OCI-LY7 (cell line): ENCODE data around the gene TTLL5. TPM values are rescaled to one million over a fixed set of nuclear protein-coding genes. Genes with fewer than 3 reads are reported as not detected.
A peak's percentile ranks its signal among the peaks of the same experiment; 100 is the strongest.

Experiments used
- BruUV-seq: library from RNA; stranded (reverse); fragments of 400-500 nt; replicated peaks from 2 replicates; lab custom pipeline; 2021; lab: Mats Ljungman, UMichigan
- CTCF ChIA-PET: fragments of 300-600 bp; sonication (Branson Sonifier 250); formaldehyde crosslinking; loops from one replicate; lab custom pipeline; 2022; ENCODE audit warnings: antibody characterized with exemption; ENCODE audit not compliant: unreplicated experiment; lab: Charles Lee
- POLR2A ChIA-PET: fragments of 300-600 bp; sonication (Branson Sonifier 250); formaldehyde crosslinking; loops from one replicate; lab custom pipeline; 2022; ENCODE audit warnings: antibody characterized with exemption; lab: Charles Lee
- DNase-seq: peaks from one replicate; pipeline ENCODE4 v3.0.0-alpha.2; 2015; ENCODE audit warnings: low spot score
- H2AFZ ChIP-seq: fragments of 200-600 bp; sonication (generic), shearing (Covaris generic); 2 replicates; pipeline ENCODE4 v1.6.1; 2014; ENCODE audit warnings: mild to moderate bottlenecking, antibody characterized with exemption, low read length, moderate library complexity
- H3K27ac ChIP-seq: fragments of 200-600 bp; sonication (generic); 2 replicates; pipeline ENCODE4 v1.5.1; 2014; ENCODE audit warnings: mixed run types, low read depth, mild to moderate bottlenecking, moderate library complexity, low read length, inconsistent platforms; ENCODE audit not compliant: poor library complexity, severe bottlenecking
- H3K36me3 ChIP-seq: fragments of 200-600 bp; sonication (generic); 2 replicates; pipeline ENCODE4 v1.6.1; 2014; ENCODE audit warnings: mild to moderate bottlenecking, antibody characterized with exemption, low read length, moderate library complexity, mixed read lengths; ENCODE audit not compliant: insufficient read depth
- H3K4me1 ChIP-seq: fragments of 200-600 bp; sonication (generic); 2 replicates; pipeline ENCODE4 v1.5.1; 2014; ENCODE audit warnings: mild to moderate bottlenecking, low read length; ENCODE audit not compliant: insufficient read depth, poor library complexity, severe bottlenecking
- H3K4me2 ChIP-seq: fragments of 200-600 bp; sonication (generic); 2 replicates; pipeline ENCODE4 v1.6.1; 2014; ENCODE audit warnings: mild to moderate bottlenecking, low read length
- H3K4me3 ChIP-seq: fragments of 200-600 bp; sonication (generic); 2 replicates; pipeline ENCODE4 v1.5.1; 2014; ENCODE audit warnings: mild to moderate bottlenecking, low read depth, low read length; ENCODE audit not compliant: poor library complexity, severe bottlenecking
- H3K79me2 ChIP-seq: fragments of 200-600 bp; sonication (generic); 2 replicates; pipeline ENCODE4 v1.6.1; 2016; ENCODE audit warnings: low read depth, mild to moderate bottlenecking, low read length, moderate library complexity, mixed read lengths; ENCODE audit not compliant: insufficient read depth
- H3K9me2 ChIP-seq: fragments of 200-600 bp; sonication (generic); 2 replicates; pipeline ENCODE4 v1.6.1; 2016; ENCODE audit warnings: mild to moderate bottlenecking, low read length, mixed read lengths; ENCODE audit not compliant: insufficient read depth
- H3K9me3 ChIP-seq: fragments of 200-600 bp; sonication (generic); 2 replicates; pipeline ENCODE4 v1.6.1; 2014; ENCODE audit warnings: mild to moderate bottlenecking, mixed run types, low read length, mixed read lengths
- H4K20me1 ChIP-seq: fragments of 200-600 bp; sonication (generic); 2 replicates; pipeline ENCODE4 v1.6.1; 2014; ENCODE audit warnings: mild to moderate bottlenecking, antibody characterized with exemption, low read length, moderate library complexity, mixed read lengths; ENCODE audit not compliant: insufficient read depth
- EZH2phosphoT487 ChIP-seq: fragments of 200-600 bp; sonication (generic); IDR thresholded peaks from 2 replicates; pipeline ENCODE4 v1.6.1; 2018; ENCODE audit warnings: low read depth, borderline replicate concordance, mild to moderate bottlenecking, mixed run types, antibody characterized with exemption, low read length, moderate library complexity, mixed read lengths
- intact Hi-C: fragments of 100-400 bp; cut with micrococcal nuclease; formaldehyde crosslinking; loops from one replicate; pipeline ENCODE4 v1.10.0; 2022; ENCODE audit not compliant: unreplicated experiment
- total RNA-seq, 2 experiments: library from RNA; depleted of rRNA in 1 of 2; stranded (reverse); fragments of >200 nt in 1 of 2; shearing (Covaris generic) in 1 of 2; gene quantifications; 2 replicates each; pipeline ENCODE4 v1.2.3, GENCODE V29; 2014 to 2022
- TF ChIP-seq, protein P1 (sequence below): fragments of 200-600 bp; sonication (generic); conservative IDR thresholded peaks from 2 replicates; pipeline ENCODE4 v1.5.1; 2014; ENCODE audit warnings: mild to moderate bottlenecking, antibody characterized with exemption, low read length, moderate library complexity, mixed read lengths

The TTLL5 gene
- total RNA-seq, 2 experiments from 2014 or later, result 34.3 to 55.6 TPM

DNA sequence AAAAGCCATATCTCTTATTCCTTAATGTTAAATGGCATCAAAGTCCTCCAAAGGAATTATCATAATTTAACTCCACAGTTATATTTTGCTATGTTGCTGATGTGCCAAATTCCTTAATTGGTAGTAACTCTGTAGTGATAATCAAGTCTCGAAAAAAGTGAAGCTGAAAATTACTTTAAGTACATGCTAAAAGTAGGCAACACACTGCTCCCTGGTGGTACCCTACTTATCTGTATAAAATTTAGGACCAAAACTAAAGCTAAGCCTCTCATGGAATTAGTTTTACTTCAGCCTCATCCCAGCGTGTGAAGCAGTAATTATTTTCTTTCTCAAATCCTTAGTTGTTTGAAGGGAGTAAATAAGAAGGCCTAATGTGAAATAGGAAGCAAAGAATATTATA lies 132.8 kb downstream of the TTLL5 start:
- Histone ChIP-seq H2AFZ (no peak overlapping the region), H3K4me3 (no peak overlapping the region), H4K20me1 (no peaks in the 10 kb centered on the region), H3K4me2 (no peak overlapping the region), H3K9me2 (no peaks in the 10 kb centered on the region), H3K27ac (no peak overlapping the region), H3K79me2 (no peaks in the 10 kb centered on the region), H3K36me3 (peaks cover 23% of the 10 kb centered on the region), H3K4me1 (no peaks in the 10 kb centered on the region), H3K9me3 (no peaks in the 10 kb centered on the region)
- TF ChIP-seq EZH2phosphoT487, result no peak
- TF ChIP-seq, protein P1, sequence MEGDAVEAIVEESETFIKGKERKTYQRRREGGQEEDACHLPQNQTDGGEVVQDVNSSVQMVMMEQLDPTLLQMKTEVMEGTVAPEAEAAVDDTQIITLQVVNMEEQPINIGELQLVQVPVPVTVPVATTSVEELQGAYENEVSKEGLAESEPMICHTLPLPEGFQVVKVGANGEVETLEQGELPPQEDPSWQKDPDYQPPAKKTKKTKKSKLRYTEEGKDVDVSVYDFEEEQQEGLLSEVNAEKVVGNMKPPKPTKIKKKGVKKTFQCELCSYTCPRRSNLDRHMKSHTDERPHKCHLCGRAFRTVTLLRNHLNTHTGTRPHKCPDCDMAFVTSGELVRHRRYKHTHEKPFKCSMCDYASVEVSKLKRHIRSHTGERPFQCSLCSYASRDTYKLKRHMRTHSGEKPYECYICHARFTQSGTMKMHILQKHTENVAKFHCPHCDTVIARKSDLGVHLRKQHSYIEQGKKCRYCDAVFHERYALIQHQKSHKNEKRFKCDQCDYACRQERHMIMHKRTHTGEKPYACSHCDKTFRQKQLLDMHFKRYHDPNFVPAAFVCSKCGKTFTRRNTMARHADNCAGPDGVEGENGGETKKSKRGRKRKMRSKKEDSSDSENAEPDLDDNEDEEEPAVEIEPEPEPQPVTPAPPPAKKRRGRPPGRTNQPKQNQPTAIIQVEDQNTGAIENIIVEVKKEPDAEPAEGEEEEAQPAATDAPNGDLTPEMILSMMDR, result 0 out of 2 replicates have a peak, but pooled peaks have one; percentile 14
- ChIA-PET CTCF (no interaction called here), POLR2A (no interaction called here)
- no peak for DNase-seq
- intact Hi-C loops, result no loop called here
- no TSS peak for BruUV-seq

GRCh38 chr14:75794615-75795038 lies 133.6 kb downstream of the TTLL5 start:
- CTCF ChIA-PET, result no interaction called here
- no peak overlapping the region for H3K27ac ChIP-seq
- no peak overlapping the region for H2AFZ ChIP-seq
- no peaks in the 10 kb centered on the region for H3K4me1 ChIP-seq
- H3K9me2 ChIP-seq, result no peaks in the 10 kb centered on the region
- intact Hi-C loops, result no loop called here
- H3K4me2 ChIP-seq, result no peak overlapping the region
- POLR2A ChIA-PET, result interaction anchor here (1.1 kb wide), 1 partner anchor 16 kb away, joined by 4 read pairs; no protein-coding TSS in a partner anchor
- TF ChIP-seq, protein P1, result 0 out of 2 replicates have a peak, but pooled peaks have one; percentile 23
- no peak for TF ChIP-seq EZH2phosphoT487
- no peaks in the 10 kb centered on the region for H3K9me3 ChIP-seq
- no TSS peak for BruUV-seq
- H3K4me3 ChIP-seq, result no peak overlapping the region
- peaks cover 25% of the 10 kb centered on the region for H3K36me3 ChIP-seq
- no peaks in the 10 kb centered on the region for H4K20me1 ChIP-seq
- DNase-seq, result no peak
- no peaks in the 10 kb centered on the region for H3K79me2 ChIP-seq

- H4K20me1 ChIP-seq, result no peaks in the 10 kb centered on the region
- H3K4me2 ChIP-seq, result no peak overlapping the region
- H3K9me2 ChIP-seq, result no peaks in the 10 kb centered on the region
- H3K36me3 ChIP-seq, result peaks cover 28% of the 10 kb centered on the region; the same call in 1 of the 2 replicates
- H3K4me3 ChIP-seq, result no peak overlapping the region
- ChIA-PET CTCF (no interaction called here), POLR2A (interaction anchor here (0.6 kb wide), 1 partner anchor 118 kb away, joined by 3 read pairs; no protein-coding TSS in a partner anchor)
- H3K27ac ChIP-seq, result no peak overlapping the region
- no peak for DNase-seq
- H2AFZ ChIP-seq, result no peak overlapping the region
- BruUV-seq, result no TSS peak
- intact Hi-C loops, result no loop called here
- H3K9me3 ChIP-seq, result 0 out of 2 replicates have a peak, but pooled peaks cover 4% of the 10 kb centered on the region
- no peaks in the 10 kb centered on the region for H3K4me1 ChIP-seq
- TF ChIP-seq, protein P1, result peak; percentile 60
- TF ChIP-seq EZH2phosphoT487, result no peak
- no peaks in the 10 kb centered on the region for H3K79me2 ChIP-seq
Observed at GRCh38 chr14:75800792-75801191, 139.7 kb downstream of the TTLL5 start.
